ENCODE results near the gene HIP1. TPM values are rescaled to one million over a fixed set of nuclear protein-coding genes. Genes with fewer than 3 reads are reported as not detected.

Gene HIP1
- total RNA-seq, 4 donors from 2014 or later: 2.3 to 38.8 (median 6.9) TPM

DNA sequence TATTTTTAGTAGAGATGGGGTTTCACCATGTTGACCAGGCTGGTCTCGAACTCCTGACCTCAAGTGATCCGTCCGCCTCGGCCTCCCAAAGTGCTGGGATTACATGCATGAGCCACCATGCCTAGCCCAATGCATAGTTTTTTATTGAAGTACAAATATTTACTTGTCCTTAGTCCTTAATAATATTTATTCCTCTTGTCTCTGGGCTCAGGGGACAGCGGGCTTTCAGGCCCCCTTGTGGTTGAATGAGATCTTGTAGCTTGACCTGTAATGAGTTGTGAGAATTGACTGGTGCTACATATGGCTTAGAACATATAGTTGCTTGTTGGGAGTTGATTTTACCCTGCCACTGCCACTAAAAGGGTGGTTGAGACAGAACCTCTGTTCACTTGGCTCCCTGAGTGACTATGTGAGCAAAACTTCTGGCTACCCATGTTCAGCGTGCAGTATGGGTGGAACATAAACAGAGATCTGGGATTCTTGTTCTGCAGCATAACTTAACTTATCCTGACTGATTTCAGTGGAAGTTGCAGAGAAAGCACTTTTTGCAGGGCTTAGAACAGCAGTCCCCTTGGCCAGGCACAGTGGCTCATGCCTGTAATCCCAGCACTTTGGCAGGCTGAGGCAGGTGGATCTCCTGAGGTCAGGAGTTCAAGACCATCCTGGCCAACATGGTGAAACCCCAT lies 18.4 kb upstream of the HIP1 start:
- Histone ChIP-seq H3K4me3 (no peak overlapping the region), H3K4me1 (no peaks in the 10 kb centered on the region), H3K9me3 (no peaks in the 10 kb centered on the region), H3K36me3 (no peaks in the 10 kb centered on the region), H3K27ac (no peak overlapping the region), H3K27me3 (no peaks in the 10 kb centered on the region)
- DNase-seq: no peak
- TF ChIP-seq, protein P1, sequence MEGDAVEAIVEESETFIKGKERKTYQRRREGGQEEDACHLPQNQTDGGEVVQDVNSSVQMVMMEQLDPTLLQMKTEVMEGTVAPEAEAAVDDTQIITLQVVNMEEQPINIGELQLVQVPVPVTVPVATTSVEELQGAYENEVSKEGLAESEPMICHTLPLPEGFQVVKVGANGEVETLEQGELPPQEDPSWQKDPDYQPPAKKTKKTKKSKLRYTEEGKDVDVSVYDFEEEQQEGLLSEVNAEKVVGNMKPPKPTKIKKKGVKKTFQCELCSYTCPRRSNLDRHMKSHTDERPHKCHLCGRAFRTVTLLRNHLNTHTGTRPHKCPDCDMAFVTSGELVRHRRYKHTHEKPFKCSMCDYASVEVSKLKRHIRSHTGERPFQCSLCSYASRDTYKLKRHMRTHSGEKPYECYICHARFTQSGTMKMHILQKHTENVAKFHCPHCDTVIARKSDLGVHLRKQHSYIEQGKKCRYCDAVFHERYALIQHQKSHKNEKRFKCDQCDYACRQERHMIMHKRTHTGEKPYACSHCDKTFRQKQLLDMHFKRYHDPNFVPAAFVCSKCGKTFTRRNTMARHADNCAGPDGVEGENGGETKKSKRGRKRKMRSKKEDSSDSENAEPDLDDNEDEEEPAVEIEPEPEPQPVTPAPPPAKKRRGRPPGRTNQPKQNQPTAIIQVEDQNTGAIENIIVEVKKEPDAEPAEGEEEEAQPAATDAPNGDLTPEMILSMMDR (IDR thresholded peaks at IDR 0.05): peak in 4 of 6 experiments; percentile 10 to 53 (median 45)
- no peak for TF ChIP-seq POLR2A (IDR thresholded peaks at IDR 0.05)

DNA sequence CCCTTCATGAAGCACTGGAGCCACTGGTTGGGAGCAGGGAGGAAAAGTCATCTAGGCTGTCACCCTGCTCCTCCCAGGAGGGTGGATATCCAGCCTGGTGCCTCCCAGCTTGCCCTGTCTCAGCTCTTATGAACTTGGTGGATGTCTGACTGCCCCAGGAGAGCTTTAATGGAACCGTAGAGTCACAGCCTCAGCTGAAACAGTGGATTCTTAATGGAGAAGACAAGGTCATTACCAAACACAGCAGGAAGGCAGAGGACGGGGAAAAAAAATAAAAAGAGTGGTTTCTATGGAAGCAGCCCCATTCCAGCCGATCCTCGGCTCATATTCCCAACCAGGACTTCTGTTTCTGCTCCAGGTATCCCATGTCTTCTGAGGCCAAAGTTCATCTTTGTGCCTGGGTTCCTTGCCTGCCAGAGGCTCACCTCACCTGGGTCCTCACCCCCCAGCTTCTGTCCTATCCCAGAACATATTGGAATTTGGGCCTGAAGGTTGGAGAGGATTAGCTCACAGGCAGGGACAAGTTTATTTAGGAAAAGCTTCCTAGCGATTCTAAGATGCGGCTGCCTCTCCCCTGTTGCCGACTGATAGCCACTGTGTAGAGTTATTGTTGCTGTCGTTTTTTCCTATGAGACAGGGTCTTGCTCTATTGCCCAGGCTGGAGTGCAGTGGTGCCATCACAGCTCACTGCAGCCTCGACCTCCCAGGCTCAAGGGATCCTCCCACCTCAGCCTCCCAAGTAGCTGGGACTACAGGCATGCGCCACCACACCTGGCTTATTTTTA lies 17.7 kb upstream of the HIP1 start:
- no peak overlapping the region for H3K27ac ChIP-seq
- H3K4me3 ChIP-seq: no peak overlapping the region
- no peak for TF ChIP-seq POLR2A (IDR thresholded peaks at IDR 0.05)
- TF ChIP-seq, protein P1 (IDR thresholded peaks at IDR 0.05): no peak
- no peaks in the 10 kb centered on the region for H3K9me3 ChIP-seq
- no peaks in the 10 kb centered on the region for H3K27me3 ChIP-seq
- no peak for DNase-seq
- H3K4me1 ChIP-seq: no peaks in the 10 kb centered on the region
- no peaks in the 10 kb centered on the region for H3K36me3 ChIP-seq

DNA sequence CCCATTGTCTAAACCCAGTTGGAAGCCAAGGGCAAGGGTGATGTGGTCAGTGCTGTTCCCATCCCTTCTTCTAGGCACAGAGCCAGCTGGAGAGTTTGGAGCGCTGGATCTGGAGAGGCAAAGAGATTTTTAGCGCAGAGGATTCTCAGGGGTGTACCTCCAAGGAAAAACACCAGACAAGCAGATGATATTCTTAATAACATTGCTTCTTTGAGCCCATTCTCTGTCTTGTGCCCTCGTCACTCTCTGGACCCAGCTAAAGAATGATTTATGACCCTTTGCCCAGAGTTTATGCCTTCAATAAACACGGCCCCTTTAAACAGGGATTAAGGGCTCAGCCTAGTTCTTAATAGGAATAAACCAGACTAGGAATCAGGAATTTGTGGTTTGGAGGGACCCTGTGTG lies 4.7 kb upstream of the HIP1 start:
- no peak for DNase-seq
- peaks cover 0 to 5% (median 0%) of the 10 kb centered on the region in 4 donors for H3K4me1 ChIP-seq
- no peaks in the 10 kb centered on the region for H3K27me3 ChIP-seq
- H3K9me3 ChIP-seq: no peaks in the 10 kb centered on the region
- H3K27ac ChIP-seq: no peak overlapping the region
- H3K36me3 ChIP-seq: no peaks in the 10 kb centered on the region
- H3K4me3 ChIP-seq: no peak overlapping the region
- TF ChIP-seq POLR2A (IDR thresholded peaks at IDR 0.05): no peak
- TF ChIP-seq, protein P1 (IDR thresholded peaks at IDR 0.05): no peak

DNA sequence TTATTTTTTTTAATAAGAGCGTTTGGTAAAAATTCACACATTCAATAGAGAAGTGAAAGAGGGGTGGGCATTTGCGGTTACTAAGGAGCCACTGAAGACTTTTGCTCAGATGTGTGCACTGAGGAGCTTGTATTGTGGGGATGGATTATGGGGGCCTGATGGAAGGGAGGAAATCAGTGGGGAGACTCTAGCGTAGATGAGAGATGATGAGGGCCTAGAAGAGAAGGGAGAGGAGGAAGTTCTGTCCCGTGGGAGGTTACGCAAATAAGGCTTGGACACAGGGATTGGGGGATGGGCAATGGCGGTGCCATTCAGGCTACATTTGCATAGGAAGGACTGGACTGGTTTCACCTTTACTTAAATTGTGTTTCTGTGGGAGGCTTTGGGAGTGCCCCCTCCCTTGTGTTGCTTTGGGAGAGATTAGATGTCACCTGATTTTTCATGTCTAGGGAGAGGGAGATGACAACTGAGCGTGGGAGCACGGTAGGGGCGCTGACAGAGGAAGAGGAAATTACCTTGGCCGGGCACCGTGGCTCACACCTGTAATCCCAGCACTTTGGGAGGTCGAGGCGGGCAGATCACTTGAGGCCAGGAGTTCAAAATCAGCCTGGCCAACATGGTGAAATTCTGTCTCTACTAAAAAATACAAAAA lies 2.2 kb upstream of the HIP1 start:
- peak in 2 of 3 donors; percentile 68 to 73 for DNase-seq
- no peaks in the 10 kb centered on the region for H3K9me3 ChIP-seq
- H3K4me1 ChIP-seq: peaks cover 0 to 5% (median 2%) of the 10 kb centered on the region in 4 donors
- no peaks in the 10 kb centered on the region for H3K27me3 ChIP-seq
- TF ChIP-seq, protein P1 (IDR thresholded peaks at IDR 0.05): no peak
- no peak for TF ChIP-seq POLR2A (IDR thresholded peaks at IDR 0.05)
- no peak overlapping the region for H3K4me3 ChIP-seq
- H3K36me3 ChIP-seq: no peaks in the 10 kb centered on the region
- peak overlapping the region in 1 of 4 donors; percentile 93 for H3K27ac ChIP-seq

DNA sequence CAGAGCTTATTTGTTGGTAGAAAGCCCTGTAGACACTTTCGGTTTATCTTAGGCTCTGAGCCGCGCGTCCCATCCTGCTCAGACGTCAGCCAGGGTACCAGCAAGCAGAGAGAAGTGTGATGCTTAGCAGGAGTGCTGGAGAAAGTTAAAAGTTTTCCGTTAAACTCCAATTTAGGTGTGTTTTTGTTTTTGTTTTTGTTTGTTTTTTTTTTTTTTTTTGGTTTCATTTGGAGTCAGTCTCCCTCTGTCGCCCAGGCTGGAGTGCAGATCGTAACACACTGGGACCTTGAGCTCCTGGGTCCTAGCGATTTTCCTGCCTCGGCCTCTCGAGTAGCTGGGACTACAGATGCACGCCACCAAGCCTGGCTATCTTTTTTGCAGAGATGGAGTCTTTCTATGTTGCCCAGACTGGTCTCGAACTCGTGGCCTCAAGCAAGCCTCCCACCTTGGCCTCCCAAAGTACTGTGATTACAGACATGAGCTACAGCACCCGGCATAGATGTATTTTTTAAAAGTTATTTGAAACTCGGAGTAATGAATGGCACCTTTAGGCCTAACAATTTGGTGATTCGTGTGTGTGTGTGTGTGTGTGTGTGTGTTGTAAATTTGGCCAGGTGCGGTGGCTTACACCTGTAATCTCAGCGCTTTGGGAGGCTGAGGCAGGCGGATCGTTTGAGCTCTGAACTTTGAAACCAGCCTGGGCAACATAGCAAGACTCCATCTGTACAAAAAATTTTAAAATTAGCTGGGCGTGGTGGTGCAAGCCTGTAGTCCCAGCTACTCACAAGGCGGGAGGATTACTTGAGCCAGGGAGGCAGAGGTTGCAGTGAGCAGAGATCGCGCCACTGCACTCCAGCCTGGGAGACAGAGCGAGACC lies 1.3 kb upstream of the HIP1 start:
- Histone ChIP-seq H3K4me3 (peak overlapping the region; percentile 72 to 96 (median 83)), H3K4me1 (peaks cover 0 to 5% (median 2%) of the 10 kb centered on the region in 4 donors), H3K36me3 (no peaks in the 10 kb centered on the region), H3K27me3 (no peaks in the 10 kb centered on the region), H3K27ac (peak overlapping the region; percentile 71 to 93 (median 88)), H3K9me3 (no peaks in the 10 kb centered on the region)
- TF ChIP-seq POLR2A (IDR thresholded peaks at IDR 0.05): peak in 1 of 2 donors; percentile 0
- TF ChIP-seq, protein P1 (IDR thresholded peaks at IDR 0.05): no peak
- DNase-seq: peak in 1 of 3 donors; percentile 74

Measured in Peyer's patch (tissue), 4 donors.